HepG2 (cell line): ENCODE measurements around the gene PHLDB1. TPM values are rescaled to one million over a fixed set of nuclear protein-coding genes. Genes with fewer than 3 reads are reported as not detected.

ENCODE experiments used
- CBX5 ChIP-seq: sonication (generic); formaldehyde crosslinking; IDR thresholded peaks from 2 replicates; pipeline ENCODE4 v1.4.0; 2020; ENCODE audit warnings: missing genetic modification reagents, borderline replicate concordance
- CREM ChIP-seq, 2 experiments: sonication (generic) in 1 of 2; formaldehyde crosslinking in 1 of 2; IDR thresholded peaks; 2 replicates each; pipeline versions ENCODE4 v1.4.0 to v1.6.1; 2016 to 2020; ENCODE audit warnings: antibody characterized with exemption in 1 of 2, mild to moderate bottlenecking in 1 of 2, missing genetic modification reagents in 1 of 2
- DBP ChIP-seq: sonication (generic); formaldehyde crosslinking; IDR thresholded peaks from 2 replicates; pipeline ENCODE4 v1.4.0; 2020; ENCODE audit warnings: missing genetic modification reagents; ENCODE audit errors: not compliant biosample characterization
- ELF1 ChIP-seq: sonication (generic); formaldehyde crosslinking; IDR thresholded peaks from 2 replicates; pipeline ENCODE4 v1.4.0; 2020; ENCODE audit warnings: missing genetic modification reagents
- FOXA3 ChIP-seq: IDR thresholded peaks from 2 replicates; pipeline ENCODE4 v1.6.1; 2016; ENCODE audit warnings: missing genetic modification reagents, missing compliant biosample characterization
- GPN1 ChIP-seq: sonication (generic); formaldehyde crosslinking; IDR thresholded peaks from 2 replicates; pipeline ENCODE4 v1.5.1; 2020; ENCODE audit warnings: missing genetic modification reagents, borderline replicate concordance
- JUNB ChIP-seq: sonication (generic); formaldehyde crosslinking; IDR thresholded peaks from 2 replicates; pipeline ENCODE4 v1.8.0; 2022; ENCODE audit warnings: missing genetic modification reagents, mild to moderate bottlenecking, borderline replicate concordance
- KLF12 ChIP-seq: sonication (generic); formaldehyde crosslinking; IDR thresholded peaks from 2 replicates; pipeline ENCODE4 v1.4.0; 2020; ENCODE audit warnings: missing genetic modification reagents, borderline replicate concordance
- NR2F2 ChIP-seq: IDR thresholded peaks from 2 replicates; pipeline ENCODE4 v1.6.1; 2012; ENCODE audit warnings: low read depth, inconsistent platforms, borderline replicate concordance
- SRSF9 ChIP-seq: fragments of 200-400 bp; formaldehyde crosslinking; IDR thresholded peaks from 2 replicates; pipeline ENCODE4 v1.6.1; 2018; ENCODE audit warnings: borderline replicate concordance, mild to moderate bottlenecking, low read depth, low read length; ENCODE audit not compliant: insufficient read depth, poor library complexity, severe bottlenecking
- TAF1 ChIP-seq: sonication (generic); formaldehyde crosslinking; IDR thresholded peaks from 2 replicates; pipeline ENCODE4 v1.4.0; 2020; ENCODE audit warnings: missing genetic modification reagents
- TRIM22 ChIP-seq: fragments of 450-650 bp; IDR thresholded peaks from 2 replicates; pipeline ENCODE4 v1.6.1; 2017
- ZBTB42 ChIP-seq: sonication (generic); formaldehyde crosslinking; IDR thresholded peaks from 2 replicates; pipeline ENCODE4 v1.5.0; 2020; ENCODE audit warnings: mild to moderate bottlenecking, missing genetic modification reagents
- ZNF256 ChIP-seq: sonication (generic); formaldehyde crosslinking; conservative IDR thresholded peaks from 2 replicates; pipeline ENCODE4 v1.4.0; 2020; ENCODE audit warnings: missing genetic modification reagents
- ZNF550 ChIP-seq: sonication (generic); formaldehyde crosslinking; IDR thresholded peaks from 2 replicates; pipeline ENCODE4 v1.4.0; 2020; ENCODE audit warnings: mild to moderate bottlenecking, missing genetic modification reagents, borderline replicate concordance
- ZNF598 ChIP-seq: sonication (generic); formaldehyde crosslinking; IDR thresholded peaks from 2 replicates; pipeline ENCODE4 v1.5.1; 2020; ENCODE audit warnings: mild to moderate bottlenecking, missing genetic modification reagents, borderline replicate concordance
- ZNF605 ChIP-seq: sonication (generic); formaldehyde crosslinking; IDR thresholded peaks from 2 replicates; pipeline ENCODE4 v1.8.0; 2022; ENCODE audit warnings: mild to moderate bottlenecking, missing genetic modification reagents
- polyA plus RNA-seq, 8 experiments: library from polyadenylated mRNA; depleted of rRNA in 3 of 8; stranded (reverse) in 7 of 8; unstranded in 1 of 8; fragments of >200 nt; fragmentation: Illumina TruSeq in 4 of 8; extraction: Trizol in 4 of 8; gene quantifications; 2 replicates each; pipeline versions ENCODE4 v1.2.1 to v1.2.3, GENCODE V29; 2011 to 2016; ENCODE audit warnings: low read depth in 4 of 8, missing spikeins in 1 of 8, mixed read lengths in 1 of 8; ENCODE audit not compliant: insufficient read depth in 1 of 8
- total RNA-seq, 5 experiments: library from RNA; depleted of rRNA; stranded (reverse); fragments of >200 nt; fragmentation: Illumina TruSeq; extraction: Trizol; gene quantifications; 2 replicates each; pipeline ENCODE4 v1.2.3, GENCODE V29; 2016; ENCODE audit warnings: low read depth in 1 of 5
- TF ChIP-seq, protein P1 (sequence below): sonication (generic); formaldehyde crosslinking; IDR thresholded peaks from 2 replicates; pipeline ENCODE4 v1.8.0; 2022; ENCODE audit warnings: mild to moderate bottlenecking, missing genetic modification reagents, moderate library complexity
- TF ChIP-seq, protein P2 (sequence below): sonication (generic); formaldehyde crosslinking; IDR thresholded peaks from 2 replicates; pipeline ENCODE4 v1.4.0; 2020; ENCODE audit warnings: mild to moderate bottlenecking, missing genetic modification reagents

PHLDB1 gene
- total and polyA plus RNA-seq, 2 of the 13 experiments (the other 11 are each of a cell fraction or from before 2014, with no cell fraction given), result 13.8 to 14.2 TPM

DNA sequence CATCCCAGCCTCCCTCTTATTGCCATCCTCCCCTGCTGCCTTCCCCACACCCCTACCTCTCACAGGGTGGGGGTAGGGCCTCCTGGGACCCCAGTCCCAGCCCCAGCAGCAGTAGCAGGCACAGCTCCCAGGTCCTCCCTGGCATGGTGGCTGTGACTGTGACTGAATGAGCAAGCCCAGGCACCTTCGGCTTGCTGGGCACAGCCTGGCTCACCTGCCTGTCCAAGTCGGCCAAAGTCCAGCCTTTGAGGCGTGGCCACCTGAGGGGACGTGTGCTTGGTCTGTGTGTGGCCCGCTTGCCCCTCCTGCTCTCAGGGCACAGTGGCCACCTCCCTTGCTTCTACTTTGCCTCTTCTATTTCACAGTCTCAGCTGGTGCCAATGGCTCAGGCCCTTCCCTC, 72.1 kb downstream of the PHLDB1 start, which contains the start of gene TREH (continued):
- TF ChIP-seq ELF1 (CRISPR knock-in tag), result no peak
- TF ChIP-seq, protein P1, sequence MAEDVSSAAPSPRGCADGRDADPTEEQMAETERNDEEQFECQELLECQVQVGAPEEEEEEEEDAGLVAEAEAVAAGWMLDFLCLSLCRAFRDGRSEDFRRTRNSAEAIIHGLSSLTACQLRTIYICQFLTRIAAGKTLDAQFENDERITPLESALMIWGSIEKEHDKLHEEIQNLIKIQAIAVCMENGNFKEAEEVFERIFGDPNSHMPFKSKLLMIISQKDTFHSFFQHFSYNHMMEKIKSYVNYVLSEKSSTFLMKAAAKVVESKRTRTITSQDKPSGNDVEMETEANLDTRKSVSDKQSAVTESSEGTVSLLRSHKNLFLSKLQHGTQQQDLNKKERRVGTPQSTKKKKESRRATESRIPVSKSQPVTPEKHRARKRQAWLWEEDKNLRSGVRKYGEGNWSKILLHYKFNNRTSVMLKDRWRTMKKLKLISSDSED (CRISPR knock-in tag), result no peak
- no peak for TF ChIP-seq TRIM22
- no peak for TF ChIP-seq JUNB (CRISPR knock-in tag)
- no peak for TF ChIP-seq ZNF598
- no peak for TF ChIP-seq NR2F2
- peak; percentile 29; the same call in 1 of the 2 replicates for TF ChIP-seq FOXA3
- no peak; the same call in 1 of the 2 replicates for TF ChIP-seq GPN1
- no peak for TF ChIP-seq KLF12
- no peak for TF ChIP-seq ZNF256 (CRISPR knock-in tag)
- TF ChIP-seq ZBTB42 (CRISPR knock-in tag), result no peak
- no peak for TF ChIP-seq CREM (IDR thresholded peaks at IDR 0.05)
- TF ChIP-seq CREM (CRISPR knock-in tag; IDR thresholded peaks at IDR 0.05), result no peak
- TF ChIP-seq ZNF605 (CRISPR knock-in tag), result no peak
- TF ChIP-seq ZNF550 (CRISPR knock-in tag), result no peak
- peak; percentile 25; the same call in 1 of the 2 replicates for TF ChIP-seq TAF1 (CRISPR knock-in tag)
- no peak for TF ChIP-seq SRSF9
- TF ChIP-seq, protein P2, sequence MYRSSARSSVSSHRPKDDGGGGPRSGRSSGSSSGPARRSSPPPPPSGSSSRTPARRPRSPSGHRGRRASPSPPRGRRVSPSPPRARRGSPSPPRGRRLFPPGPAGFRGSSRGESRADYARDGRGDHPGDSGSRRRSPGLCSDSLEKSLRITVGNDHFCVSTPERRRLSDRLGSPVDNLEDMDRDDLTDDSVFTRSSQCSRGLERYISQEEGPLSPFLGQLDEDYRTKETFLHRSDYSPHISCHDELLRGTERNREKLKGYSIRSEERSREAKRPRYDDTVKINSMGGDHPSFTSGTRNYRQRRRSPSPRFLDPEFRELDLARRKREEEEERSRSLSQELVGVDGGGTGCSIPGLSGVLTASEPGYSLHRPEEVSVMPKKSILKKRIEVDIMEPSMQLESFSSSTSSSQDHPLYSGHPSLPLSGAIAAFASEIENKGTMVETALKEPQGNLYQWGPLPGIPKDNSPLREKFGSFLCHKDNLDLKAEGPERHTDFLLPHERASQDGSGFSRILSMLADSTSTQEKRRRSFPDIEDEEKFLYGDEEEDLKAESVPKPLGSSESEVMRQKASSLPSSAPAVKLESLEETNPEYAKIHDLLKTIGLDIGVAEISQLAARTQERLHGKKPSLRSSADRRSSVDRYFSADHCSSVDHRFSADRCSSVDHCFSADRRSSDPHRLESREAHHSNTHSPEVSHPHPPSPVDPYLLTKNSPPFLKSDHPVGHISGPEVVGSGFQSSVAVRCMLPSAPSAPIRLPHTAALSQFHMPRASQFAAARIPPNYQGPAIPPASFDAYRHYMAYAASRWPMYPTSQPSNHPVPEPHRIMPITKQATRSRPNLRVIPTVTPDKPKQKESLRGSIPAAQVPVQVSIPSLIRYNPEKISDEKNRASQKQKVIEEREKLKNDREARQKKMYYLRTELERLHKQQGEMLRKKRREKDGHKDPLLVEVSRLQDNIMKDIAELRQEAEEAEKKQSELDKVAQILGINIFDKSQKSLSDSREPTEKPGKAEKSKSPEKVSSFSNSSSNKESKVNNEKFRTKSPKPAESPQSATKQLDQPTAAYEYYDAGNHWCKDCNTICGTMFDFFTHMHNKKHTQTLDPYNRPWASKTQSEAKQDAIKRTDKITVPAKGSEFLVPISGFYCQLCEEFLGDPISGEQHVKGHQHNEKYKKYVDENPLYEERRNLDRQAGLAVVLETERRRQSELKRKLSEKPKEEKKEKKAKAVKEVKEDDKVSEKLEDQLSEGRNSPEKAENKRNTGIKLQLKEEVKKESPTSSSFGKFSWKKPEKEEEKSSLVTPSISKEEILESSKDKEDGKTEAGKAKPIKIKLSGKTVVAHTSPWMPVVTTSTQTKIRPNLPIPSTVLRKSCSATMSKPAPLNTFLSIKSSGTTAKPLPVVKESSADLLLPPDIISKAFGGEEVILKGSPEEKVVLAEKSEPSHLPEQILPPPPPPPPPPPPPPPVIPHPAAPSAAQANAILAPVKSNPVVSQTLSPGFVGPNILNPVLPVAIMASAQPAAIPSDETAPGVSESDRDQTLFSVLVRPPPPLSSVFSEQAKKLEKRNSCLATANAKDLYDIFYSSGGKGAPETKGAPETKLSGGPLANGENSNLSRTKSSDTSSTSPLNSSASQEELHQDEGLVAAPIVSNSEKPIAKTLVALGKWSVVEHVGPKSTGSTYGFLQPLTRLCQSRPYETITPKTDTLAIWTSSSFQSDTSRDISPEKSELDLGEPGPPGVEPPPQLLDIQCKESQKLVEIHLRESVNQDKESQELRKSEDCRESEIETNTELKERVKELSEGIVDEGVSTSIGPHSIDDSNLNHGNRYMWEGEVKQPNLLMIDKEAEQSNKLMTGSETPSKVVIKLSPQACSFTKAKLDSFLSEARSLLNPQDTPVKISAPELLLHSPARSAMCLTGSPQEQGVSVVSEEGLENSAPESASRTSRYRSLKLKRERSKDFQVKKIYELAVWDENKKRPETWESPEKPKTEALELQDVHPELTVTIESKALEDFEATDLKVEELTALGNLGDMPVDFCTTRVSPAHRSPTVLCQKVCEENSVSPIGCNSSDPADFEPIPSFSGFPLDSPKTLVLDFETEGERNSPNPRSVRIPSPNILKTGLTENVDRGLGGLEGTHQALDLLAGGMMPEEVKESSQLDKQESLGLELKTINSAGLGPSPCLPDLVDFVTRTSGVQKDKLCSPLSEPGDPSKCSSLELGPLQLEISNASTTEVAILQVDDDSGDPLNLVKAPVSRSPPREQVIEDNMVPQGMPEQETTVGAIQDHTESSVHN (CRISPR knock-in tag), result no peak
- peak; percentile 54; the same call in 1 of the 2 replicates for TF ChIP-seq CBX5 (CRISPR knock-in tag)
- TF ChIP-seq DBP (CRISPR knock-in tag), result no peak
